Thoracic aorta (tissue), 2 donors: Measurements from ENCODE around the gene RALGAPA2. TPM values are rescaled to one million over a fixed set of nuclear protein-coding genes. Genes with fewer than 3 reads are reported as not detected.

Experiments used
- ATAC-seq: fragments of 150-250 bp; one replicate; pipeline ENCODE4 v1.8.0; 2017; ENCODE audit warnings: low read depth; ENCODE audit not compliant: insufficient number of reproducible peaks, low FRiP score
- DNase-seq: peaks from one replicate; pipeline ENCODE4 v3.0.0-alpha.2; 2020; ENCODE audit warnings: low spot score
- H3K27ac ChIP-seq, 2 donors: fragments of 200-600 bp; sonication (generic); 1 replicate in 1 of 2; 2 replicates in 1 of 2; pipeline ENCODE4 v1.5.1; 2016; ENCODE audit warnings: mild to moderate bottlenecking in 2 of 2, moderate library complexity in 2 of 2
- H3K27me3 ChIP-seq: fragments of 200-600 bp; sonication (generic); replicated peaks from 2 replicates; pipeline ENCODE4 v1.6.0; 2016; ENCODE audit warnings: mild to moderate bottlenecking; ENCODE audit not compliant: insufficient read depth
- H3K36me3 ChIP-seq: fragments of 200-600 bp; sonication (generic); one replicate; pipeline ENCODE4 v1.5.1; 2016
- H3K4me1 ChIP-seq, 2 donors: fragments of 200-600 bp; sonication (generic); 1 replicate in 1 of 2; 2 replicates in 1 of 2; pipeline versions ENCODE4 v1.5.1 to v1.6.0; 2016; ENCODE audit warnings: low read depth in 2 of 2, mild to moderate bottlenecking in 1 of 2; ENCODE audit not compliant: control insufficient read depth in 1 of 2
- H3K4me3 ChIP-seq: fragments of 200-600 bp; sonication (generic); 2 replicates; pipeline ENCODE4 v1.5.1; 2016; ENCODE audit warnings: mild to moderate bottlenecking
- H3K9me3 ChIP-seq: fragments of 200-600 bp; sonication (generic); 2 replicates; pipeline ENCODE4 v1.5.1; 2016
- total RNA-seq, 2 donors: library from RNA; depleted of rRNA; stranded (reverse); fragments of >200 nt; gene quantifications; one replicate each; pipeline versions ENCODE4 v1.1.0 to v1.2.3, GENCODE V29; 2016
- TF ChIP-seq, protein P1 (sequence below): fragments of 200-600 bp; sonication (generic); IDR thresholded peaks from one replicate; pipeline ENCODE4 v1.5.1; 2019; ENCODE audit warnings: antibody characterized with exemption

The RALGAPA2 gene
- total RNA-seq, 2 donors from 2014 or later = 20.3 to 48.3 TPM

DNA sequence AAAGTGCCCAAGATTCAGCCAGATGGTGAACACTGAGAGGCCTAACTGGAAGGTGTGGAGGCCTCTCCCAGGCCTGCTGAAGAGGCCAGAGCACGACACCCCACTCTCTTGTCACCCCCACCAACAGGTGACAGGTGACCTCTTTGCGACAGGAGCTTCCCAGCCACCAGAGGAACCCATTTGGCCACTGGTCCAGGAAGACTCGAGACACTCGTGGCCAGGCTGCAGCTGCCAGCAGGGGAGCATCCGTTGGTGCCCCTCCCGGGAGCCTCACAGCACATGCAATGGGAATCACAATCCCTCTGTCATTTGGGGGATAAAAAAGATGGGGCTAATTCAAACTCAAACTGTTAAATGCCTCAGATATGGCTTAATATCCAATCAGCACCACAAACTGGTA is 181.2 kb downstream of the RALGAPA2 start:
- Histone ChIP-seq H3K4me3 (no peak overlapping the region), H3K27ac (no peak overlapping the region), H3K4me1 (no peaks in the 10 kb centered on the region), H3K27me3 (no peaks in the 10 kb centered on the region), H3K9me3 (no peaks in the 10 kb centered on the region), H3K36me3 (peaks cover 15% of the 10 kb centered on the region)
- DNase-seq (no peak), ATAC-seq (no peak)
- TF ChIP-seq, protein P1, sequence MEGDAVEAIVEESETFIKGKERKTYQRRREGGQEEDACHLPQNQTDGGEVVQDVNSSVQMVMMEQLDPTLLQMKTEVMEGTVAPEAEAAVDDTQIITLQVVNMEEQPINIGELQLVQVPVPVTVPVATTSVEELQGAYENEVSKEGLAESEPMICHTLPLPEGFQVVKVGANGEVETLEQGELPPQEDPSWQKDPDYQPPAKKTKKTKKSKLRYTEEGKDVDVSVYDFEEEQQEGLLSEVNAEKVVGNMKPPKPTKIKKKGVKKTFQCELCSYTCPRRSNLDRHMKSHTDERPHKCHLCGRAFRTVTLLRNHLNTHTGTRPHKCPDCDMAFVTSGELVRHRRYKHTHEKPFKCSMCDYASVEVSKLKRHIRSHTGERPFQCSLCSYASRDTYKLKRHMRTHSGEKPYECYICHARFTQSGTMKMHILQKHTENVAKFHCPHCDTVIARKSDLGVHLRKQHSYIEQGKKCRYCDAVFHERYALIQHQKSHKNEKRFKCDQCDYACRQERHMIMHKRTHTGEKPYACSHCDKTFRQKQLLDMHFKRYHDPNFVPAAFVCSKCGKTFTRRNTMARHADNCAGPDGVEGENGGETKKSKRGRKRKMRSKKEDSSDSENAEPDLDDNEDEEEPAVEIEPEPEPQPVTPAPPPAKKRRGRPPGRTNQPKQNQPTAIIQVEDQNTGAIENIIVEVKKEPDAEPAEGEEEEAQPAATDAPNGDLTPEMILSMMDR = no peak

DNA sequence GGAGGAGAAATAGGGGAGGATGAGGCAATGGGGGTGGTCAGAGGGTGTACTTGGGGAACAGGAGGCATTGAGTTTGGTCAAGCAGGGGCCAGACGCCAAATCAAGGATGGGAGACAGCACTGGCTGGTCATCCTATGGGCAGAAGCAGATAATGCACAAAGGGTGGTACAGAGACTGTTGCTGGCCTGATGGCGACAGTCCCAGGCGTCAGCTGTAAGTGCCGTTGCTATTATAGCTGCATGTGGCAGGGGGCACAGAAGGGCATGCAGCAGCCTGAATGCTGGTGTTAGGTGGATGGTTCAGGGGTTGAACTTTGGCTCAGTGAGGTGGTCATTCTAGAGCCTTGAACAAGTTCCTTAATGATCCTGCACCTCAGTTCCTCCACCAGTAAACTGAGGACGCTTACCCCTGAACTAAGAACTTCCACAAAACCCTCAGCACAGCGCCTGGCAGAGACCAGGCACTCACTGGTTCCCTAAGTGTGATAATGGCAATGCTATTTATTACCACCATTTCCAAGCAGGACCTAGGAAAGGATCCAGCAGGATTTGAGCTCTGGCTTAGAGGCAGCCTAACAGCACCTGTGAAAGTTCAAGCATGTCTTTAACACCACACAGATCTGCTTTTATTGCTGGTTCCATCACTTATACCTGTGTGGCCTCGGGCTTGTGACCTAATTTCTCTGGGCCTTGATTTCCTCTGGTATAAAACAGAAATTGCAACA is 181.9 kb downstream of the RALGAPA2 start:
- DNase-seq (no peak), ATAC-seq (no peak)
- H3K27me3 ChIP-seq = no peaks in the 10 kb centered on the region
- H3K27ac ChIP-seq = no peak overlapping the region
- no peak overlapping the region for H3K4me3 ChIP-seq
- H3K36me3 ChIP-seq = peaks cover 13% of the 10 kb centered on the region
- TF ChIP-seq, protein P1 = no peak
- no peaks in the 10 kb centered on the region for H3K9me3 ChIP-seq
- H3K4me1 ChIP-seq = peaks cover 0 to 3% of the 10 kb centered on the region in 2 donors

DNA sequence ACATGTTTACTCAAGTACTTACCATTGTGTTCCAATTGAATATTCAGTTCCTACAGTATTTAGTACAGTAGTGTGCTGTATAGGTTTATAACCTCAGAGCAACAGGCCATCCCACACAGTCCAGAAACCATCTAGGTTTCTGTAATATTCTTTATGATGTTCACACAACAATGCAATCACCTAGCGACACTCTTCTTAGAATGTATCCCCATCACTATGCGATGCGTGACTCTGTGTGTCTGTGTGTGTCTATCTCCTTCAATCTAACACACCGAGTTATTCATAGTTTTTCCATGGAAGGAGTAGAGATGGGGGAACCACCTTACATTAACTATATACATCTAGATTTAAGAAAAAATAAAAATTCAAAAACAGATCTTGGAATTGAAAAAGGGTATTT is 182.8 kb downstream of the RALGAPA2 start:
- Histone ChIP-seq H3K27ac (no peak overlapping the region), H3K4me3 (no peak overlapping the region), H3K27me3 (no peaks in the 10 kb centered on the region), H3K4me1 (peaks cover 0 to 11% of the 10 kb centered on the region in 2 donors), H3K9me3 (no peaks in the 10 kb centered on the region), H3K36me3 (peaks cover 11% of the 10 kb centered on the region)
- TF ChIP-seq, protein P1 = no peak
- no peak for DNase-seq
- ATAC-seq = no peak

DNA sequence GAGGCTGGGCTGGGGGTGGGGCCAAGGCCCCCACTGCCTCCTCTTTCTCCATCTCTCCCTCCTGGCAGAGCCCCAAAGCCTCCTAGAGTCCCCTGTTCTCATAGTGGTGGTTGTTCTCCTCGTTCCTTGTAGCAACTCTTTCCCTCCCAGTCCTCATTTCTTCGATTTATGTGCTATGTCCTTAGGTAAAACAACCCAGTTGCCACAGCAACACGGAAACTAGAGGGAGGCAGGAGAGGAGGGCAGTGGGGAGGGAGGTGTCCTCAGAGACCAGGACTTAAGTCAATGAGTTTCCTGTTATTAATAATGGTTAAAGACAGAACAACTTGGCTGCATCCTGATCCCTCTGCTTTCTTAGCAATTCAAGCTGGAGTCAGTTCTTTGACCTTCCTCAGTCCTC is 183.6 kb downstream of the RALGAPA2 start:
- H3K4me3 ChIP-seq = no peak overlapping the region
- peaks cover 11% of the 10 kb centered on the region for H3K36me3 ChIP-seq
- H3K9me3 ChIP-seq = no peaks in the 10 kb centered on the region
- peaks cover 0 to 11% of the 10 kb centered on the region in 2 donors for H3K4me1 ChIP-seq
- no peak for DNase-seq
- no peak for ATAC-seq
- no peak overlapping the region for H3K27ac ChIP-seq
- no peaks in the 10 kb centered on the region for H3K27me3 ChIP-seq
- TF ChIP-seq, protein P1 = no peak

DNA sequence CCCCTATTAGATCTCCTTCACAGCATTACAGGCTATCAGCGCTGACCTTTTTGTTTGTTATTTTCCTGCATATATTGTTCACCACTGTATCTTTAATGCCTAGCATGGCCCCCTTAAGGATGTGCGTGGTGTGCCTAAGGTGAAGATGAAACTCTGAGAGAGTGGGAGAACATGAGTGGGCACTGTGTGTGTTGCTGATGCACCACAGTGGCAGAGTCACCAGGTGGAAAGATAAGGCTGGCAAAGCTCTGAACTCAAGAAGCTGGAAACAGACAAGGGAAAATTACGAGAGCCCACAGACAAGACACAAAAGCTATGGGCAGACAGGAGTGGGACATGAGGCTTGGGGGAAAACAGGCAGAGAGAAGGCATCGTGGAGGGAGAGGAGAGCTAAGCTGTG is 184.8 kb downstream of the RALGAPA2 start:
- H3K9me3 ChIP-seq = no peaks in the 10 kb centered on the region
- peaks cover 11% of the 10 kb centered on the region for H3K36me3 ChIP-seq
- H3K27me3 ChIP-seq = no peaks in the 10 kb centered on the region
- TF ChIP-seq, protein P1 = no peak
- H3K4me1 ChIP-seq = peaks cover 0 to 11% of the 10 kb centered on the region in 2 donors
- H3K4me3 ChIP-seq = no peak overlapping the region
- DNase-seq = no peak
- H3K27ac ChIP-seq = no peak overlapping the region
- no peak for ATAC-seq
